Spleen (tissue), 7 donors: ENCODE measurements around the gene ACOT12.

Experiments used
- POLR2A ChIP-seq, 3 donors: fragments of 450-650 bp; IDR thresholded peaks; one replicate each; pipeline ENCODE4 v1.5.1; 2017; ENCODE audit warnings: antibody characterized with exemption in 3 of 3, mild to moderate bottlenecking in 1 of 3
- TF ChIP-seq, protein P1 (sequence below), 11 experiments: fragments of 200-600 bp in 7 of 11; fragments of 450-650 bp in 4 of 11; sonication (generic) in 4 of 11; IDR thresholded peaks in 8 of 11; conservative IDR thresholded peaks in 3 of 11; 1 replicate in 7 of 11; 2 replicates in 4 of 11; pipeline versions ENCODE4 v1.4.0 to v1.8.0; 2016 to 2021; ENCODE audit warnings: antibody characterized with exemption in 11 of 11, inconsistent platforms in 4 of 11, mild to moderate bottlenecking in 1 of 11
- donor health status: DM: no; HTN: no; CAD: no; lungs with moderate emphysema.
- donor health status: DM: no; HTN: no; CAD: no.
- donor health status: DM: no; HTN: no; CAD: no.

- TF ChIP-seq, protein P1, sequence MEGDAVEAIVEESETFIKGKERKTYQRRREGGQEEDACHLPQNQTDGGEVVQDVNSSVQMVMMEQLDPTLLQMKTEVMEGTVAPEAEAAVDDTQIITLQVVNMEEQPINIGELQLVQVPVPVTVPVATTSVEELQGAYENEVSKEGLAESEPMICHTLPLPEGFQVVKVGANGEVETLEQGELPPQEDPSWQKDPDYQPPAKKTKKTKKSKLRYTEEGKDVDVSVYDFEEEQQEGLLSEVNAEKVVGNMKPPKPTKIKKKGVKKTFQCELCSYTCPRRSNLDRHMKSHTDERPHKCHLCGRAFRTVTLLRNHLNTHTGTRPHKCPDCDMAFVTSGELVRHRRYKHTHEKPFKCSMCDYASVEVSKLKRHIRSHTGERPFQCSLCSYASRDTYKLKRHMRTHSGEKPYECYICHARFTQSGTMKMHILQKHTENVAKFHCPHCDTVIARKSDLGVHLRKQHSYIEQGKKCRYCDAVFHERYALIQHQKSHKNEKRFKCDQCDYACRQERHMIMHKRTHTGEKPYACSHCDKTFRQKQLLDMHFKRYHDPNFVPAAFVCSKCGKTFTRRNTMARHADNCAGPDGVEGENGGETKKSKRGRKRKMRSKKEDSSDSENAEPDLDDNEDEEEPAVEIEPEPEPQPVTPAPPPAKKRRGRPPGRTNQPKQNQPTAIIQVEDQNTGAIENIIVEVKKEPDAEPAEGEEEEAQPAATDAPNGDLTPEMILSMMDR (IDR thresholded peaks at IDR 0.05 in 8 of 11, conservative IDR thresholded peaks at IDR 0.05 in 3 of 11) = no peak
- no peak for TF ChIP-seq POLR2A (IDR thresholded peaks at IDR 0.05)
These were observed 15.4 kb upstream of the ACOT12 start for GRCh38 chr5:81409361-81409760.
